PFSK-1 (cell line): ENCODE results near the gene PLEKHS1.

Experiments used
- FOXP2 ChIP-seq: optimal IDR thresholded peaks from 2 replicates; pipeline ENCODE3; 2011; ENCODE audit warnings: borderline replicate concordance, control low read depth, inconsistent platforms; ENCODE audit not compliant: insufficient read depth; ENCODE audit errors: extremely low read length, extremely low read depth
- POLR2AphosphoS5 ChIP-seq: IDR thresholded peaks from 2 replicates; pipeline ENCODE4 v1.6.1; 2012; ENCODE audit warnings: low read depth, mild to moderate bottlenecking, control low read depth, low read length, moderate library complexity
- REST ChIP-seq, 2 experiments: IDR thresholded peaks; 2 replicates each; pipeline versions ENCODE4 v1.6.1 to v1.8.0; 2011 to 2012; ENCODE audit warnings: low read depth in 2 of 2, low read length in 2 of 2, control low read depth in 1 of 2, inconsistent platforms in 1 of 2, mild to moderate bottlenecking in 1 of 2, moderate library complexity in 1 of 2; ENCODE audit not compliant: insufficient read depth in 1 of 2
- SIN3A ChIP-seq: IDR thresholded peaks from 2 replicates; pipeline ENCODE4 v1.6.1; 2012; ENCODE audit warnings: mild to moderate bottlenecking, low read length, moderate library complexity, borderline replicate concordance; ENCODE audit not compliant: insufficient read depth
- TAF1 ChIP-seq: IDR thresholded peaks from 2 replicates; pipeline ENCODE4 v1.6.1; 2012; ENCODE audit warnings: low read length, control low read depth, borderline replicate concordance; ENCODE audit not compliant: insufficient read depth

The PLEKHS1 gene

GRCh38 chr10:113712755-113713639, 38.5 kb upstream of the PLEKHS1 start:
- TF ChIP-seq TAF1 (no peak), FOXP2 (no peak), POLR2AphosphoS5 (no peak), SIN3A (no peak), REST (IDR thresholded peaks at IDR 0.05; ENCODE audit: insufficient read depth in 1 of 2, low read depth in 2 of 2, low read length in 2 of 2) (no peak)

- TF ChIP-seq TAF1 (no peak), FOXP2 (no peak), POLR2AphosphoS5 (no peak), REST (IDR thresholded peaks at IDR 0.05; ENCODE audit: insufficient read depth in 1 of 2, low read depth in 2 of 2, low read length in 2 of 2) (no peak), SIN3A (no peak)
These were observed 37.9 kb upstream of the PLEKHS1 start for GRCh38 chr10:113713640-113713982.

DNA sequence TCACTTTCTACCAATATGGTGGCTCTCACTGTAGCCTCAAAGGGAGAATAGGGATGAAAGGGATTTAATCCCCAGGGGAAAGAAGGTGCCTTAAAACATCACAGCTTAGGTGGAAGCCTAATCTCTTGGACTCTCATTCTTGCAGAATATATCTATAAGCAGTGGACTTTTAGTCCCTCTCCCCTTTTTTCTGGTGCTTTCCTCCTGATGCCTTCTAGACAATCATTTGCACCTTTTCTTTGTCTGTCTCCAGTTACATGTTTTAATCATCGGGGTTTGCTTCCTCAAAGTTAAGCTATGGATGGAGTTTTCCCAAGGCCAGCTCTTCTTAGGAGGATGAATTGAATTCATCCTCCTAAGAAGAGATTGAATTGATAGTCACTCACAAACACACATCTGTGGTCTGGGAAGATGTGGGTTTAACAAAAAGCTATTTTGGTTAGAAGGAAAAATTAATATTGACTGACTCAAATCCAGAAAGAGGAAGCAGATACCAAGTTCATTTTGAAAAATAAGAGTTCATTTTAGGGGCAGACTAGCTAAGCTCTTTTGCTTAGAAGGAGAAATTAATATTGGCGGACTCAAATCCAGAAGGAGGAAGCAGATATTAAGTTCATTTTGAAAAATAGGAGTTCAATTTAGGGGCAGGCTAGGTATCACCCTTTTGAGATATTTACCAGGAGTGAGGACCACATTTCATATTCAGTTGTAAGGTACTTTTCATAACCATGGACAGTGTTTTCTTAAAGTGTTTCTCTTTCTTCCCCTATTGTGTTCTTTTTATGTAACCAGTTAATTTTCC, 35.2 kb upstream of the PLEKHS1 start:
- TF ChIP-seq TAF1: no peak
- TF ChIP-seq POLR2AphosphoS5: no peak
- TF ChIP-seq SIN3A: no peak
- TF ChIP-seq FOXP2: no peak
- TF ChIP-seq REST (IDR thresholded peaks at IDR 0.05; ENCODE audit: insufficient read depth in 1 of 2, low read depth in 2 of 2, low read length in 2 of 2): no peak

GRCh38 chr10:113718969-113719822, 32.3 kb upstream of the PLEKHS1 start:
- TF ChIP-seq SIN3A (no peak), FOXP2 (no peak), REST (IDR thresholded peaks at IDR 0.05; ENCODE audit: insufficient read depth in 1 of 2, low read depth in 2 of 2, low read length in 2 of 2) (no peak), TAF1 (no peak)
